ENCODE results near the gene VPS26B. TPM values are rescaled to one million over a fixed set of nuclear protein-coding genes. Genes with fewer than 3 reads are reported as not detected.

Gene VPS26B
- total RNA-seq, 1 donor from 2014 or later: 46.6 TPM

DNA sequence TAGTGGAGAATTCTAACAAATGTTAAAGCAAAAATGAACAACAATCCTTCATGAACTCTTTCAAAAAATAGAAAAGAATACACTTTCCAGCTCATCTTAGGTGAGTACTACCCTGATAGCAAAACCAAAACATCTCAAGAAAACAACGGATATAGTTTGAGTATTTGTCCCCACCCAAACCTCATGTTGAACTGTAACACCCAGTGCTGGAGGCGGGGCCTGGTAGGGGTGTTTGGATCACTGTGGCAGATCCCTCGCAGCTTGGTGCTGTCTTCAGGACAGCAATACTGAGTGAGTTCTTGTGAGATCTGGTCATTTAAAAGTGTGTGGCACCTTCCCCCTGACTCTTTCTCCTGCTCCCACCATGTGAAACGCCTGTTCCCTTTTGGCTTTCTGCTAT, 27.7 kb upstream of the VPS26B start:
- Mint-ChIP-seq H3K4me3 (ENCODE audit: unreplicated experiment) (no peak overlapping the region), H3K36me3 (ENCODE audit: low read depth, unreplicated experiment) (peaks cover 8% of the 10 kb centered on the region), H3K27me3 (ENCODE audit: low read depth, unreplicated experiment) (no peaks in the 10 kb centered on the region), H3K27ac (ENCODE audit: unreplicated experiment) (no peak overlapping the region), H3K9me3 (ENCODE audit: unreplicated experiment) (no peaks in the 10 kb centered on the region), H3K4me1 (ENCODE audit: low read depth, unreplicated experiment) (no peaks in the 10 kb centered on the region)
- H2AFZ ChIP-seq (ENCODE audit: low read depth, low read length): no peak overlapping the region
- H3K36me3 ChIP-seq (ENCODE audit: insufficient read depth, low read length): peaks cover 37% of the 10 kb centered on the region
- no peaks in the 10 kb centered on the region for H3K9me3 ChIP-seq (ENCODE audit: insufficient read depth, low read depth, low read length)
- no peaks in the 10 kb centered on the region for H3K79me2 ChIP-seq (ENCODE audit: insufficient read depth, low read length)
- no peaks in the 10 kb centered on the region for H4K20me1 ChIP-seq (ENCODE audit: insufficient read depth, low read length)
- FAIRE-seq (no peak), DNase-seq (ENCODE audit: low read depth) (no peak)
- TF ChIP-seq, protein P1, sequence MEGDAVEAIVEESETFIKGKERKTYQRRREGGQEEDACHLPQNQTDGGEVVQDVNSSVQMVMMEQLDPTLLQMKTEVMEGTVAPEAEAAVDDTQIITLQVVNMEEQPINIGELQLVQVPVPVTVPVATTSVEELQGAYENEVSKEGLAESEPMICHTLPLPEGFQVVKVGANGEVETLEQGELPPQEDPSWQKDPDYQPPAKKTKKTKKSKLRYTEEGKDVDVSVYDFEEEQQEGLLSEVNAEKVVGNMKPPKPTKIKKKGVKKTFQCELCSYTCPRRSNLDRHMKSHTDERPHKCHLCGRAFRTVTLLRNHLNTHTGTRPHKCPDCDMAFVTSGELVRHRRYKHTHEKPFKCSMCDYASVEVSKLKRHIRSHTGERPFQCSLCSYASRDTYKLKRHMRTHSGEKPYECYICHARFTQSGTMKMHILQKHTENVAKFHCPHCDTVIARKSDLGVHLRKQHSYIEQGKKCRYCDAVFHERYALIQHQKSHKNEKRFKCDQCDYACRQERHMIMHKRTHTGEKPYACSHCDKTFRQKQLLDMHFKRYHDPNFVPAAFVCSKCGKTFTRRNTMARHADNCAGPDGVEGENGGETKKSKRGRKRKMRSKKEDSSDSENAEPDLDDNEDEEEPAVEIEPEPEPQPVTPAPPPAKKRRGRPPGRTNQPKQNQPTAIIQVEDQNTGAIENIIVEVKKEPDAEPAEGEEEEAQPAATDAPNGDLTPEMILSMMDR (IDR thresholded peaks at IDR 0.05; ENCODE audit: insufficient read depth, low read depth, low read length): no peak
- TF ChIP-seq EZH2 (IDR thresholded peaks at IDR 0.05; ENCODE audit: insufficient read depth, low read length): no peak
- no peak overlapping the region for H3K4me2 ChIP-seq (ENCODE audit: low read length)
- no peak overlapping the region for H3K4me3 ChIP-seq (ENCODE audit: insufficient read depth, low read depth, low read length)
- H3K27ac ChIP-seq (ENCODE audit: low read depth, low read length): no peak overlapping the region
- H3K27me3 ChIP-seq (ENCODE audit: insufficient read depth, low read length): no peaks in the 10 kb centered on the region
- H3K9ac ChIP-seq (ENCODE audit: low read length): no peak overlapping the region
- H3K4me1 ChIP-seq (ENCODE audit: insufficient read depth, low read length): no peaks in the 10 kb centered on the region

DNA sequence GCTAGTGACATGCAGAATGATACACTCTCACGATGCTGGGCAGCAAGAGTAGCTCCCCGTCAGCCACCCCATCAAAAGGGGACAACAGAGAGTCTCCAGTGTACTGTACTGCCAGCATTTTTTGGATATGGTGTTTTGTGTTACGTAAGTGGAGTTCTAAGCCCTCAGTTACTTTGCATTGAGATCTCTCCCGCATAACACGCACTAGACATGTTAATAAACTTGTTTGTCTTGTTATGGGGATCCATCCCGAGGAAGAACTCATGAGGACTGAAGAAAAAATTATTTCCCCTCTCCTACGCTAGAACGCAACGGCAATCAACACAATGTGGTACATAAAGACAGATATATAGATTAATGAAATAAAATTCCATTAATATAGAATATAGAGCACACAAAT, 24.9 kb upstream of the VPS26B start:
- H3K4me1 Mint-ChIP-seq (ENCODE audit: low read depth, unreplicated experiment): no peaks in the 10 kb centered on the region
- no peak for FAIRE-seq
- H3K4me1 ChIP-seq (ENCODE audit: insufficient read depth, low read length): no peaks in the 10 kb centered on the region
- H3K27me3 ChIP-seq (ENCODE audit: insufficient read depth, low read length): no peaks in the 10 kb centered on the region
- H3K36me3 ChIP-seq (ENCODE audit: insufficient read depth, low read length): peaks cover 39% of the 10 kb centered on the region
- H3K27ac ChIP-seq (ENCODE audit: low read depth, low read length): no peak overlapping the region
- no peak overlapping the region for H3K4me3 Mint-ChIP-seq (ENCODE audit: unreplicated experiment)
- H3K27ac Mint-ChIP-seq (ENCODE audit: unreplicated experiment): no peak overlapping the region
- H3K4me2 ChIP-seq (ENCODE audit: low read length): no peak overlapping the region
- H3K9me3 Mint-ChIP-seq (ENCODE audit: unreplicated experiment): no peaks in the 10 kb centered on the region
- H2AFZ ChIP-seq (ENCODE audit: low read depth, low read length): no peak overlapping the region
- no peaks in the 10 kb centered on the region for H3K27me3 Mint-ChIP-seq (ENCODE audit: low read depth, unreplicated experiment)
- no peaks in the 10 kb centered on the region for H4K20me1 ChIP-seq (ENCODE audit: insufficient read depth, low read length)
- no peaks in the 10 kb centered on the region for H3K9me3 ChIP-seq (ENCODE audit: insufficient read depth, low read depth, low read length)
- no peak overlapping the region for H3K9ac ChIP-seq (ENCODE audit: low read length)
- DNase-seq (ENCODE audit: low read depth): no peak
- peaks cover 5% of the 10 kb centered on the region for H3K36me3 Mint-ChIP-seq (ENCODE audit: low read depth, unreplicated experiment)
- no peak overlapping the region for H3K4me3 ChIP-seq (ENCODE audit: insufficient read depth, low read depth, low read length)
- H3K79me2 ChIP-seq (ENCODE audit: insufficient read depth, low read length): no peaks in the 10 kb centered on the region
- no peak for TF ChIP-seq EZH2 (IDR thresholded peaks at IDR 0.05; ENCODE audit: insufficient read depth, low read length)
- TF ChIP-seq, protein P1 (IDR thresholded peaks at IDR 0.05; ENCODE audit: insufficient read depth, low read depth, low read length): no peak

DNA sequence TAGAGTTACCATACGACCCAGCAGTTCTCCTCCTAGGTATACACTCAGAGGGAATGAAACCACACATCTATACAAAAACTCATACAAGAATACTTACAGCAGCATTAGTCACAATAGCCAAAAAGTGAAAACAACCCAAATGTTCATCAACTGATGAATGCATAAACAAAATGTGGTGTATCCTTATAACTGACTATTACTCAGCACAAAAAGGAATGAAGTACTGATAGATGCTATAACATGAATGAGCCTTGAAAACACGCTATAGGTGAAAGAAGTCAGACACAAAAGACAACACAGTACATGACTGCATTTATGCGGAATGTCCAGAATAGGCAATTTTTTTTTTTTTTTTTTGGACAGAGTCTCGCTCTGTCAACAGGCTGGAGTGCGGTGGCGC, 23.8 kb upstream of the VPS26B start:
- Histone ChIP-seq H3K9ac (ENCODE audit: low read length) (no peak overlapping the region), H3K4me1 (ENCODE audit: insufficient read depth, low read length) (no peaks in the 10 kb centered on the region), H3K4me2 (ENCODE audit: low read length) (no peak overlapping the region), H3K4me3 (ENCODE audit: insufficient read depth, low read depth, low read length) (no peak overlapping the region), H3K27ac (ENCODE audit: low read depth, low read length) (no peak overlapping the region), H4K20me1 (ENCODE audit: insufficient read depth, low read length) (no peaks in the 10 kb centered on the region), H2AFZ (ENCODE audit: low read depth, low read length) (no peak overlapping the region), H3K36me3 (ENCODE audit: insufficient read depth, low read length) (peaks cover 40% of the 10 kb centered on the region), H3K9me3 (ENCODE audit: insufficient read depth, low read depth, low read length) (no peaks in the 10 kb centered on the region), H3K79me2 (ENCODE audit: insufficient read depth, low read length) (no peaks in the 10 kb centered on the region), H3K27me3 (ENCODE audit: insufficient read depth, low read length) (no peaks in the 10 kb centered on the region)
- no peak overlapping the region for H3K27ac Mint-ChIP-seq (ENCODE audit: unreplicated experiment)
- H3K27me3 Mint-ChIP-seq (ENCODE audit: low read depth, unreplicated experiment): no peaks in the 10 kb centered on the region
- no peak overlapping the region for H3K4me3 Mint-ChIP-seq (ENCODE audit: unreplicated experiment)
- peaks cover 7% of the 10 kb centered on the region for H3K36me3 Mint-ChIP-seq (ENCODE audit: low read depth, unreplicated experiment)
- FAIRE-seq (no peak), DNase-seq (ENCODE audit: low read depth) (no peak)
- TF ChIP-seq EZH2 (IDR thresholded peaks at IDR 0.05; ENCODE audit: insufficient read depth, low read length): no peak
- TF ChIP-seq, protein P1 (IDR thresholded peaks at IDR 0.05; ENCODE audit: insufficient read depth, low read depth, low read length): no peak
- H3K4me1 Mint-ChIP-seq (ENCODE audit: low read depth, unreplicated experiment): no peaks in the 10 kb centered on the region
- no peaks in the 10 kb centered on the region for H3K9me3 Mint-ChIP-seq (ENCODE audit: unreplicated experiment)
